CD4-positive, alpha-beta T cell (primary cell): ENCODE results near the gene WASHC3. TPM values are rescaled to one million over a fixed set of nuclear protein-coding genes. Genes with fewer than 3 reads are reported as not detected.
A peak's percentile ranks its signal among the peaks of the same experiment; 100 is the strongest.

ENCODE experiments used
- ATAC-seq: fragments of 200-7000 bp; cut with Tn5 transposase; one replicate; pipeline ENCODE4 v1.10.0; 2022; ENCODE audit warnings: mild to moderate bottlenecking; ENCODE audit not compliant: poor library complexity
- CTCF ChIA-PET: fragments of 350-600 bp; sonication (Branson Sonifier 250); formaldehyde crosslinking; loops from one replicate; lab custom pipeline; 2021; ENCODE audit warnings: antibody characterized with exemption, inconsistent platforms; lab: Charles Lee
- POLR2A ChIA-PET: fragments of 350-600 bp; sonication (Branson Sonifier 250); formaldehyde crosslinking; loops from one replicate; lab custom pipeline; 2021; ENCODE audit warnings: antibody characterized with exemption, inconsistent platforms; lab: Charles Lee
- DNase-seq, 14 experiments: peaks; one replicate each; pipeline ENCODE4 v3.0.0-alpha.2; 2013 to 2020; ENCODE audit warnings: mixed read lengths in 2 of 14
- H3K27ac ChIP-seq, 2 donors: one replicate each; pipeline versions ENCODE4 v1.5.1 to v1.7.0; 2013; ENCODE audit warnings: low read length in 2 of 2, low read depth in 1 of 2, mild to moderate bottlenecking in 1 of 2
- H3K27me3 ChIP-seq, 2 experiments: 1 replicate in 1 of 2; 2 replicates in 1 of 2; pipeline versions ENCODE4 v1.6.1 to v1.7.0; 2013; ENCODE audit warnings: low read length in 2 of 2, control low read depth in 1 of 2, mild to moderate bottlenecking in 1 of 2, moderate library complexity in 1 of 2; ENCODE audit not compliant: insufficient read depth in 2 of 2, control insufficient read depth in 1 of 2
- H3K36me3 ChIP-seq: one replicate; pipeline ENCODE4 v1.6.1; 2013; ENCODE audit warnings: low read length, control low read depth; ENCODE audit not compliant: insufficient read depth
- H3K4me1 ChIP-seq: one replicate; pipeline ENCODE4 v1.6.1; 2013; ENCODE audit warnings: low read length, control low read depth; ENCODE audit not compliant: insufficient read depth
- H3K4me3 ChIP-seq: one replicate; pipeline ENCODE4 v1.5.1; 2013; ENCODE audit warnings: mild to moderate bottlenecking, low read length, moderate library complexity
- H3K9me3 ChIP-seq, 2 experiments: 1 replicate in 1 of 2; 2 replicates in 1 of 2; pipeline versions ENCODE4 v1.6.1 to v1.7.0; 2013; ENCODE audit warnings: low read length in 2 of 2, mild to moderate bottlenecking in 2 of 2, control low read depth in 1 of 2, moderate library complexity in 1 of 2; ENCODE audit not compliant: control insufficient read depth in 1 of 2, insufficient read depth in 1 of 2
- H3K27ac Mint-ChIP-seq: one replicate; pipeline ENCODE4 v1.8.0; 2020; ENCODE audit warnings: mixed read lengths
- H3K27me3 Mint-ChIP-seq: one replicate; pipeline ENCODE4 v1.8.0; 2021; ENCODE audit warnings: mixed read lengths
- H3K36me3 Mint-ChIP-seq: one replicate; pipeline ENCODE4 v1.8.0; 2021; ENCODE audit warnings: low read depth, mixed read lengths
- H3K4me1 Mint-ChIP-seq: one replicate; pipeline ENCODE4 v1.8.0; 2021; ENCODE audit warnings: low read depth, mixed read lengths
- H3K4me3 Mint-ChIP-seq: one replicate; pipeline ENCODE4 v1.8.0; 2020; ENCODE audit warnings: mild to moderate bottlenecking, mixed read lengths
- H3K9me3 Mint-ChIP-seq: one replicate; pipeline ENCODE4 v1.8.0; 2020; ENCODE audit warnings: mixed read lengths
- intact Hi-C, 2 experiments: fragments of 100-400 bp; cut with DNase I in 1 of 2; cut with micrococcal nuclease in 1 of 2; formaldehyde crosslinking; loops; one replicate each; pipeline versions ENCODE4 v1.15.1 to v1.9.0; 2023 to 2025; cut with DNase I, micrococcal nuclease
- polyA plus RNA-seq, 2 donors: library from polyadenylated mRNA; unstranded; fragments of 120-200 nt; gene quantifications; one replicate each; pipeline ENCODE4 v1.2.1, GENCODE V29; 2013
- total RNA-seq, 174 experiments: library from RNA in 2 of 174; stranded (reverse) in 2 of 174; gene quantifications; one replicate each; pipeline ENCODE4 v1.2.3 and lab custom pipeline; 2021 to 2026
- TF ChIP-seq, protein P1 (sequence below): fragments of 200-600 bp; IDR thresholded peaks from one replicate; pipeline ENCODE4 v1.8.0; 2022; ENCODE audit warnings: antibody characterized with exemption, mild to moderate bottlenecking

Gene WASHC3, protein sequence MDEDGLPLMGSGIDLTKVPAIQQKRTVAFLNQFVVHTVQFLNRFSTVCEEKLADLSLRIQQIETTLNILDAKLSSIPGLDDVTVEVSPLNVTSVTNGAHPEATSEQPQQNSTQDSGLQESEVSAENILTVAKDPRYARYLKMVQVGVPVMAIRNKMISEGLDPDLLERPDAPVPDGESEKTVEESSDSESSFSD
- 10 to 100 TPM; 16.9 to 20.3 TPM for total RNA-seq
- polyA plus RNA-seq (2013, experiment 1 of 2), result 47.7 TPM
- polyA plus RNA-seq (2013, experiment 2 of 2), result 45.7 TPM
- total RNA-seq (lab: John Stamatoyannopoulos, UW), result 4.3 to 49.1 (median 27.9) reads per million in 172 experiments

DNA sequence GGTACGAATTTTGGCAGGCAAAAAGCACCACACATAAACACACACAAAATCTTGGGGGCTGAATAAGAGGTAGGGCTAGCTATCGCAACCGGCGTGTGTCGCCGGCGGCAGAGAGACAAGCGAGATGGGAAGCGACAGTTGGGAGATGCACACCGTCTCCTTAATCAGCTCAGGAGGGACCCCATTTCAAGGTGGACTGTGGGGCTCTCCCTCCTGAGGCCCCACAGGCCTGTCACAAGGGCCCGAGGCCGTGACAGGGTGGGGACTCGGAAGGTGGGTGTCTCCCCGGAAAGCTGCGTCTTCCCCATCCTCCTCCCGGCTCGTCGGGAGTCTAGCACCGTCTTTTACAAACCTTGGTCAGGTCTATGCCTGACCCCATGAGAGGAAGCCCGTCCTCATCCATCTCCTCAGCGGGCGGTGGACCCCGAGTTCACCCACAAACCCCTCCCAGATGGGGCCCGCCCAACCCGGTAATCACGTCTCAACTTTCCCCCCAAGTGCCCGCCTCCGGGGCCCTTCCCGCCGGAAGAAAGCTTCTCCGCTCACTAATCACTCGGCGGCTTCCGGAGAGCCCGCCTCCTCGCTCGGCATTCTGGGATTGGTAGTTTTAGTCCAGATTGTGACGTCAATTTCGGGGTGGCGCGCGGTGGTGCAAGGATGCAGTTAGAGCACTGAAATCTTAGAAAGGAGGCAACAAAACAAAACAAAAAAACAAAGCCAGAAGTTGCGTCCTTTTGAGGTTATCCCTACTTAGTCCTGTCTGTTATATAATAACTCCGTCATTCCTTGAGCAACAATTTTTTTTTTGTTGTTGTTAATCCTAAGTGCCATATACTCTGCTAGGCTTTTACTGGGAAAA is at the start of gene WASHC3:
Gene WASHC3, minus strand, starts transcription at position 432 of the 859 bp plus-strand sequence. Its CDS starts 29 bp downstream, at position 403.
- POLR2A ChIA-PET, result interaction anchor here (0.6 to 1.5 kb wide), 11 partner anchors 12 to 654 kb away, joined by 3 to 10 read pairs (median 3); partner anchors contain the start of genes ARL1, GNPTAB, NUP37 and PARPBP
- TF ChIP-seq, protein P1, sequence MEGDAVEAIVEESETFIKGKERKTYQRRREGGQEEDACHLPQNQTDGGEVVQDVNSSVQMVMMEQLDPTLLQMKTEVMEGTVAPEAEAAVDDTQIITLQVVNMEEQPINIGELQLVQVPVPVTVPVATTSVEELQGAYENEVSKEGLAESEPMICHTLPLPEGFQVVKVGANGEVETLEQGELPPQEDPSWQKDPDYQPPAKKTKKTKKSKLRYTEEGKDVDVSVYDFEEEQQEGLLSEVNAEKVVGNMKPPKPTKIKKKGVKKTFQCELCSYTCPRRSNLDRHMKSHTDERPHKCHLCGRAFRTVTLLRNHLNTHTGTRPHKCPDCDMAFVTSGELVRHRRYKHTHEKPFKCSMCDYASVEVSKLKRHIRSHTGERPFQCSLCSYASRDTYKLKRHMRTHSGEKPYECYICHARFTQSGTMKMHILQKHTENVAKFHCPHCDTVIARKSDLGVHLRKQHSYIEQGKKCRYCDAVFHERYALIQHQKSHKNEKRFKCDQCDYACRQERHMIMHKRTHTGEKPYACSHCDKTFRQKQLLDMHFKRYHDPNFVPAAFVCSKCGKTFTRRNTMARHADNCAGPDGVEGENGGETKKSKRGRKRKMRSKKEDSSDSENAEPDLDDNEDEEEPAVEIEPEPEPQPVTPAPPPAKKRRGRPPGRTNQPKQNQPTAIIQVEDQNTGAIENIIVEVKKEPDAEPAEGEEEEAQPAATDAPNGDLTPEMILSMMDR, result no peak
- H3K27me3 Mint-ChIP-seq, result no peaks in the 10 kb centered on the region

GRCh38 chr12:102110782-102111181 is 49.0 kb upstream of the WASHC3 start:
- H3K27ac Mint-ChIP-seq, result no peak overlapping the region

More for the DNA sequence above, at the start of gene WASHC3:
- peaks cover 47% of the 10 kb centered on the region for H3K36me3 Mint-ChIP-seq
- intact Hi-C loops, result loop anchor here (2.0 to 10.0 kb wide), 8 partner anchors 59 to 1867 kb away; partner anchors contain the start of genes ARL1 (in 1 of the 2), DEPDC4 (in 1 of the 2), DRAM1 (in 1 of the 2) and NT5DC3 (in 1 of the 2)
- H3K27me3 ChIP-seq, result no peaks in the 10 kb centered on the region
- H3K4me1 Mint-ChIP-seq, result peaks cover 31% of the 10 kb centered on the region
- peaks cover 21% of the 10 kb centered on the region for H3K36me3 ChIP-seq
- H3K4me3 ChIP-seq, result peak within 1 kb of the TSS; percentile 88
- H3K27ac Mint-ChIP-seq, result peak within 1 kb of the TSS; percentile 98
- no peaks in the 10 kb centered on the region for H3K9me3 Mint-ChIP-seq
- peak within 1 kb of the TSS; percentile 94 for H3K4me3 Mint-ChIP-seq
- peaks cover 19% of the 10 kb centered on the region for H3K4me1 ChIP-seq
- DNase-seq (peak; percentile 87 to 97 (median 94)), ATAC-seq (peak; percentile 91)
- H3K27ac ChIP-seq, result peak within 1 kb of the TSS; percentile 89 to 94
- H3K9me3 ChIP-seq, result no peaks in the 10 kb centered on the region
- CTCF ChIA-PET, result no interaction called here

DNA sequence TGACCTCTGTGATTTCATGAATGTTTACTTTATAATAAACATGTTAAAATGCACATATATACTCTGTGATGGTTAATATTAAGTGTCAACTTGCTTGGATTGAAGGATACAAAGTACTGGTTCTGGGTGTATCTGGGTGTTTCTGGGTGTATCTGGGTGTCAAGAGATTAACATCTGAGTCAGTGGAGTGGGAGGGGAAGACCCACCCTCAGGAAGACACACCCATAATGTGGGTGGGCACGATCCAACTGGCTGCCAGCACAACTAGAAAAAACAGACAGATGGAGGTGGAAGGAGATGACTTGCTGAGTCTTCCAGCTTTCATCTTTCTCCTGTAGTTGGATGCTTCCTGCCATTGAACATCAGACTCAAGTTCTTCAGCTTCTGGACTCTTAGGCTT is 46.2 kb upstream of the WASHC3 start:
- H3K4me1 ChIP-seq, result no peaks in the 10 kb centered on the region
- DNase-seq (peak in 1 of 14 experiments; percentile 12), ATAC-seq (no peak)
- H3K4me3 ChIP-seq, result no peak overlapping the region
- no peak overlapping the region for H3K4me3 Mint-ChIP-seq
- ChIA-PET POLR2A (interaction anchor here (1.3 kb wide), 1 partner anchor 12 kb away, joined by 3 read pairs; the partner anchor contains the start of genes NUP37 and PARPBP), CTCF (no interaction called here)
- peaks cover 17% of the 10 kb centered on the region for H3K4me1 Mint-ChIP-seq
- TF ChIP-seq, protein P1, result no peak
- peaks cover 92% of the 10 kb centered on the region for H3K36me3 Mint-ChIP-seq
- H3K36me3 ChIP-seq, result peaks cover 42% of the 10 kb centered on the region
- no peaks in the 10 kb centered on the region for H3K27me3 ChIP-seq
- no peaks in the 10 kb centered on the region for H3K27me3 Mint-ChIP-seq
- no peaks in the 10 kb centered on the region for H3K9me3 Mint-ChIP-seq
- no peak overlapping the region for H3K27ac ChIP-seq
- H3K27ac Mint-ChIP-seq, result no peak overlapping the region
- intact Hi-C loops, result no loop called here
- H3K9me3 ChIP-seq, result no peaks in the 10 kb centered on the region

More at GRCh38 chr12:102110782-102111181, 49.0 kb upstream of the WASHC3 start:
- Histone ChIP-seq H3K9me3 (no peaks in the 10 kb centered on the region), H3K27ac (no peak overlapping the region), H3K4me3 (no peak overlapping the region), H3K27me3 (no peaks in the 10 kb centered on the region), H3K4me1 (no peaks in the 10 kb centered on the region), H3K36me3 (peaks cover 44% of the 10 kb centered on the region)
- Mint-ChIP-seq H3K27me3 (no peaks in the 10 kb centered on the region), H3K9me3 (no peaks in the 10 kb centered on the region), H3K36me3 (peaks cover 79% of the 10 kb centered on the region), H3K4me1 (peaks cover 25% of the 10 kb centered on the region), H3K4me3 (no peak overlapping the region)
- TF ChIP-seq, protein P1, result no peak
- ATAC-seq (no peak), DNase-seq (no peak)
- CTCF ChIA-PET, result no interaction called here
- intact Hi-C loops, result loop anchor here in 1 of 2 experiments (10.0 kb wide), 1 partner anchor 336 kb away; no protein-coding TSS in a partner anchor
- POLR2A ChIA-PET, result no interaction called here
